HCT116 (cell line): ENCODE results near the gene AKAP1. TPM values are rescaled to one million over a fixed set of nuclear protein-coding genes. Genes with fewer than 3 reads are reported as not detected.
"Not testable (repeated sequence)": the region's sequence is repeated elsewhere in the genome, so short reads cannot be mapped to it uniquely, and the experiment has no call there.

Experiments used
- ATAC-seq: fragments of 200-7000 bp; cut with Tn5 transposase; 2 replicates; pipeline ENCODE4 v1.9.1; 2020; ENCODE audit warnings: mild to moderate bottlenecking, moderate library complexity
- BruUV-seq: library from RNA; stranded (reverse); fragments of 400-500 nt; replicated peaks from 2 replicates; lab custom pipeline; 2021; lab: Mats Ljungman, UMichigan
- CTCF ChIA-PET: fragments of 300-600 bp; sonication (Branson Sonifier 250); formaldehyde crosslinking; loops from one replicate; lab custom pipeline; 2021; ENCODE audit warnings: antibody characterized with exemption; lab: Charles Lee
- POLR2A ChIA-PET: fragments of 300-600, 350-600 bp; sonication (Branson Sonifier 250); formaldehyde crosslinking; loops from one replicate; lab custom pipeline; 2021; ENCODE audit warnings: antibody characterized with exemption; lab: Charles Lee
- RAD21 ChIA-PET, 2 experiments: fragments of 300-600 bp; sonication (Branson Sonifier 250); formaldehyde crosslinking; loops; one replicate each; lab custom pipeline; 2023; ENCODE audit warnings: low total read pairs in 2 of 2; ENCODE audit not compliant: uncharacterized antibody in 2 of 2, unreplicated experiment in 2 of 2, low non-redundant PET in 1 of 2; lab: Charles Lee
- DNase-seq: peaks from one replicate; pipeline ENCODE4 v3.0.0-alpha.2; 2010; ENCODE audit warnings: low read depth, low spot score
- H2AFZ ChIP-seq: fragments of 200-600 bp; shearing (Covaris generic), sonication (generic); 2 replicates; pipeline ENCODE4 v1.6.1; 2017; ENCODE audit warnings: low read depth, mixed run types, mixed read lengths, antibody characterized with exemption, low read length; ENCODE audit not compliant: poor library complexity, severe bottlenecking
- H3K27ac ChIP-seq: 2 replicates; pipeline ENCODE4 v1.5.1; 2012; ENCODE audit warnings: low read depth, low read length
- H3K27me3 ChIP-seq: fragments of 200-600 bp; sonication (generic); 2 replicates; pipeline ENCODE4 v1.6.1; 2016; ENCODE audit warnings: mixed run types, low read length, mixed read lengths; ENCODE audit not compliant: insufficient read depth
- H3K36me3 ChIP-seq, 2 experiments: fragments of 200-500 bp in 1 of 2; fragments of 200-600 bp in 1 of 2; sonication (Bioruptor generic) in 1 of 2; sonication (generic) in 1 of 2; 2 replicates each; pipeline versions ENCODE4 v1.5.1 to v1.6.1; 2014 to 2016; ENCODE audit warnings: low read length in 2 of 2, inconsistent platforms in 1 of 2, mixed read lengths in 1 of 2, mixed run types in 1 of 2; ENCODE audit not compliant: insufficient read depth in 2 of 2, control insufficient read depth in 1 of 2
- H3K4me1 ChIP-seq, 2 experiments: fragments of 200-600 bp in 1 of 2; sonication (generic) in 1 of 2; 2 replicates each; pipeline versions ENCODE4 v1.5.1 to v1.6.1; 2012 to 2017; ENCODE audit warnings: low read length in 2 of 2, inconsistent platforms in 1 of 2, mild to moderate bottlenecking in 1 of 2, mixed read lengths in 1 of 2, mixed run types in 1 of 2, moderate library complexity in 1 of 2; ENCODE audit not compliant: insufficient read depth in 2 of 2, control insufficient read depth in 1 of 2
- H3K4me2 ChIP-seq: fragments of 200-600 bp; sonication (generic); 2 replicates; pipeline ENCODE4 v1.6.1; 2017; ENCODE audit warnings: mixed run types, low read length, mixed read lengths
- H3K4me3 ChIP-seq, 2 experiments: fragments of 200-600 bp in 1 of 2; sonication (generic) in 1 of 2; replicated peaks in 1 of 2; 2 replicates each; pipeline ENCODE4 v1.5.1; 2011 to 2016; ENCODE audit warnings: low read length in 2 of 2, control low read depth in 1 of 2, low read depth in 1 of 2, mild to moderate bottlenecking in 1 of 2, mixed read lengths in 1 of 2, mixed run types in 1 of 2
- H3K79me2 ChIP-seq: fragments of 200-600 bp; sonication (generic); 2 replicates; pipeline ENCODE4 v1.6.1; 2017; ENCODE audit warnings: mild to moderate bottlenecking, mixed run types, low read length, moderate library complexity, mixed read lengths; ENCODE audit not compliant: insufficient read depth
- H3K9ac ChIP-seq: fragments of 200-600 bp; sonication (generic); 2 replicates; pipeline ENCODE4 v1.6.1; 2016; ENCODE audit warnings: low read length, mixed read lengths
- H3K9me2 ChIP-seq: fragments of 200-600 bp; sonication (generic), shearing (Covaris generic); 2 replicates; pipeline ENCODE4 v1.6.1; 2017; ENCODE audit warnings: mixed run types, mild to moderate bottlenecking, moderate library complexity; ENCODE audit not compliant: insufficient read depth
- H3K9me3 ChIP-seq, 2 experiments: fragments of 200-500 bp in 1 of 2; fragments of 200-600 bp in 1 of 2; sonication (Bioruptor generic) in 1 of 2; sonication (generic) in 1 of 2; 2 replicates each; pipeline ENCODE4 v1.6.1; 2014 to 2017; ENCODE audit warnings: low read length in 2 of 2, mixed read lengths in 2 of 2, inconsistent platforms in 1 of 2, low read depth in 1 of 2, mild to moderate bottlenecking in 1 of 2, mixed run types in 1 of 2, moderate library complexity in 1 of 2; ENCODE audit not compliant: control insufficient read depth in 1 of 2, insufficient read depth in 1 of 2
- H4K20me1 ChIP-seq: fragments of 200-600 bp; sonication (generic), shearing (Covaris generic); 2 replicates; pipeline ENCODE4 v1.6.1; 2017; ENCODE audit warnings: mixed run types, mild to moderate bottlenecking, moderate library complexity; ENCODE audit not compliant: insufficient read depth
- CBX3 ChIP-seq: IDR thresholded peaks from 2 replicates; pipeline ENCODE4 v1.6.1; 2012; ENCODE audit warnings: low read depth
- CEBPB ChIP-seq: IDR thresholded peaks from 2 replicates; pipeline ENCODE4 v1.6.1; 2012; ENCODE audit warnings: low read depth
- EZH2 ChIP-seq: fragments of 200-600 bp; sonication (generic); IDR thresholded peaks from 2 replicates; pipeline ENCODE4 v1.6.1; 2017; ENCODE audit warnings: antibody characterized with exemption, mixed run types
- FOSL1 ChIP-seq: IDR thresholded peaks from 2 replicates; pipeline ENCODE4 v1.6.1; 2012; ENCODE audit warnings: low read depth
- JUND ChIP-seq: IDR thresholded peaks from 2 replicates; pipeline ENCODE4 v1.6.1; 2012
- MAX ChIP-seq: IDR thresholded peaks from 2 replicates; pipeline ENCODE4 v1.6.1; 2012
- SIN3A ChIP-seq: IDR thresholded peaks from 2 replicates; pipeline ENCODE4 v1.6.1; 2012; ENCODE audit warnings: low read depth
- YY1 ChIP-seq: IDR thresholded peaks from 2 replicates; pipeline ENCODE4 v1.6.1; 2011; ENCODE audit warnings: low read length, low read depth, moderate library complexity, mild to moderate bottlenecking; ENCODE audit not compliant: insufficient replicate concordance; ENCODE audit errors: extremely low read depth
- ZFX ChIP-seq: fragments of 450-650 bp; IDR thresholded peaks from 2 replicates; pipeline ENCODE4 v1.6.1; 2017
- ZNF274 ChIP-seq: fragments of 200-500 bp; sonication (Bioruptor generic); IDR thresholded peaks from 2 replicates; pipeline ENCODE4 v1.6.1; 2014; ENCODE audit warnings: mild to moderate bottlenecking, low read depth, low read length, inconsistent platforms
- intact Hi-C: fragments of 100-400 bp; cut with micrococcal nuclease; formaldehyde crosslinking; loops from 2 replicates; pipeline ENCODE4 v1.10.0; 2022
- total RNA-seq: library from RNA; stranded (reverse); gene quantifications from one replicate; pipeline ENCODE4 v1.2.1, GENCODE V29; 2021; ENCODE audit not compliant: unreplicated experiment

AKAP1 gene
- total RNA-seq, 1 experiment from 2014 or later: 51.6 TPM

DNA sequence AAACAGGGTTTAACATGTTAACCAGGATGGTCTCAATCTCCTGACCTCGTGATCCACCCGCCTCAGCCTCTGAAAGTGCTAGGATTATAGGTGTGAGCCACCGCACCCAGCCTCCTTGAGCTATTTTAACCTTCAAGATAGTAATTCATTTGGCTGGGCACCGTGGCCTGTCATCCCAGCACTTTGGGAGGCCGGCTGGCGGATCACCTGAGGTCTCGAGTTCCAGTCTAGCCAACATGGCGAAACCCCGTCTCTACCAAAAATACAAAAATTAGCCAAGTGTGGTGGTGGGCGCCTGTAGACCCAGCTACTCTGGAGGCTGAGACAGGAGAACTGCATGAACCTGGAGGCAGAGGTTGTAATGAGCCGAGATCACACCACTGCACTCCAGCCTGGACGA lies 17.6 kb downstream of the AKAP1 start:
- ATAC-seq, DNase-seq, CTCF ChIA-PET, H3K4me2 ChIP-seq, H3K4me3 ChIP-seq, H3K9me3 ChIP-seq, intact Hi-C loops, H3K27me3 ChIP-seq, BruUV-seq, H3K27ac ChIP-seq, H3K9me2 ChIP-seq, H2AFZ ChIP-seq, H3K36me3 ChIP-seq, H3K9ac ChIP-seq, RAD21 ChIA-PET, H4K20me1 ChIP-seq: not testable (repeated sequence)
- Histone ChIP-seq H3K79me2 (peaks cover 87% of the 10 kb centered on the region), H3K4me1 (peaks cover 47 to 62% of the 10 kb centered on the region in 2 experiments)
- POLR2A ChIA-PET: interaction anchor here (0.7 kb wide), 2 partner anchors 233 to 734 kb away, joined by 3 read pairs; no protein-coding TSS in a partner anchor

GRCh38 chr17:57104461-57105175 lies 19.6 kb downstream of the AKAP1 start:
- Histone ChIP-seq H2AFZ (no peak overlapping the region), H3K9me3 (no peaks in the 10 kb centered on the region), H3K27ac (no peak overlapping the region), H3K79me2 (peaks cover 83% of the 10 kb centered on the region), H4K20me1 (peaks cover 7% of the 10 kb centered on the region; the same call in 1 of the 2 replicates), H3K27me3 (no peaks in the 10 kb centered on the region), H3K9me2 (no peaks in the 10 kb centered on the region), H3K4me2 (peak overlapping the region; percentile 41), H3K9ac (no peak overlapping the region), H3K4me1 (peaks cover 63 to 70% of the 10 kb centered on the region in 2 experiments)
- ATAC-seq (no peak), DNase-seq (no peak)
- RAD21 ChIA-PET: no interaction called here
- no TSS peak for BruUV-seq
- CTCF ChIA-PET: interaction anchor here (1.1 kb wide), 1 partner anchor 11 kb away, joined by 3 read pairs; no protein-coding TSS in a partner anchor
- intact Hi-C loops: no loop called here
- POLR2A ChIA-PET: interaction anchor here (3.3 kb wide), 1 partner anchor 19 kb away, joined by 17 read pairs; the partner anchor contains the start of gene AKAP1
- 0 out of 2 replicates have a peak, but pooled peaks have one; percentile 21 for TF ChIP-seq MAX
- no peak for TF ChIP-seq CEBPB
- no peak for TF ChIP-seq EZH2
- TF ChIP-seq FOSL1: peak; percentile 39; the same call in 1 of the 2 replicates
- no peak for TF ChIP-seq ZFX
- peak; percentile 36; the same call in 1 of the 2 replicates for TF ChIP-seq JUND
- no peak for TF ChIP-seq YY1
- peak; percentile 22; the same call in 1 of the 2 replicates for TF ChIP-seq CBX3
- no peak for TF ChIP-seq SIN3A
- no peak for TF ChIP-seq ZNF274
- TF ChIP-seq, all 23 proteins: peak for 4
- H3K36me3 ChIP-seq: no peaks in the 10 kb centered on the region; a peak in 1 of 4 replicates
- no peak overlapping the region for H3K4me3 ChIP-seq
